Activated T-cell treated with anti-CD3 and anti-CD28 coated beads for 48 hours (primary cell): ENCODE results near the gene USP26.
"Not testable (repeated sequence)": the region's sequence is repeated elsewhere in the genome, so short reads cannot be mapped to it uniquely, and the experiment has no call there.

Source experiments
- DNase-seq: peaks from one replicate; pipeline ENCODE4 v3.0.0-alpha.2; 2020; ENCODE audit warnings: low read depth

Gene USP26

DNA sequence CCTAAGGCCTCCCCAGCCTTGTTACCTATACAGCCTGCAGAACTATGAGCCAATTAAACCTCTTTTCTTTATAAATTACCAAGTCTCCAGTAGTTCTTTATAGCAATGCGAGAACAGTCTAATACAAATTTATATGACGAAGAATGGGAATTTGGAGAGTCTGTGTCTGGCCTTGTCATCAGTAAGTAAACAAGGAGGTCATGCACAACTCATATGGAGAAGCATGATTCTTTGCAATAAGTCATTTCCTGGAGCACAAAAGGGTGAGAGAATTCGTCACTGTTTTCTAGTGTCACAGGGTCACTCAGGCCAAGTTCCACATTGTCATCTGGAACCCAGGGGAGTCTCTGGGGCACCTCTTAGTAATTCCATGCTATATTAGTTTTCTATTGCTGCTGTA is 89.5 kb downstream of the USP26 start:
- no peak for DNase-seq

DNA sequence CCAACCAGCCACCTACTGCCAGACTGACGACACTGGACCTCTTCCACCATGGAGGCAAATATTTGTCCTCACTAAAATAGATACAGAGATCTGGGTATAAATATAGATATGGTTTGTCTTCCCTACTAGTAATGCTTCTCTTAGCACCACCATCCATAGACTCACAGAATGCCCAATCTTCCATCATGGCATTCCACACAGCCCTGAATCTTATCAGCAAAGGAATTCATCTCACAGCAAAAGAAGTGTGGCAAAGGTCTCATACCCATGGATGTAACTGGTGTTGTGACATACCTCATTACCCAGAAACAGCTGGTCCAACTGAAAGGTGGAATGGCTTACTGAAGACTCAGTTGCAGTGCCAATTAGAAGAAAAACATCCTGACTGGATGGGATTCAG is 91.3 kb downstream of the USP26 start:
- no peak for DNase-seq

DNA sequence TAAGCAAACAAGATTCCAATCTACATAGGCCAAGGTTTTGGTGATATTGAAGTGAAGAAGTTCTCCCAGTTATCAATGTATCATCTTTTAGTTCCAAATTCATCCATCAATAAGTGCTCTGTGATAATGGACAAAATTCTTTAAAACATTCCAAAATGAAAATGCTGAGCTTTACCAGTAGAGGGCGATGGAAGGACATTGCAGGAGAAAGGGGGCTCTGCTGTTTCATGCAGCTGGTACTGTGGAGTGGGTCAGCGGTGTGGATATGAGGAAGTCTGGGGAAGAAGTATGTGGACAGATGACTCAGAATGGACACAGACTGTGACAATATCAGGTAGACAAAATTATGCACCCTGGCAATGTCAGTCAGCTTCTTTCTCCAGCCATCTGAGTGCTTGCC is 91.9 kb downstream of the USP26 start:
- no peak for DNase-seq

- DNase-seq = no peak
These were observed 97.7 kb downstream of the USP26 start for GRCh38 chrX:132999209-132999608.

- DNase-seq = no peak
These were observed 106.1 kb downstream of the USP26 start for GRCh38 chrX:132990835-132991234.

- DNase-seq = no peak
These were observed 110.4 kb downstream of the USP26 start for GRCh38 chrX:132986556-132986955.

DNA sequence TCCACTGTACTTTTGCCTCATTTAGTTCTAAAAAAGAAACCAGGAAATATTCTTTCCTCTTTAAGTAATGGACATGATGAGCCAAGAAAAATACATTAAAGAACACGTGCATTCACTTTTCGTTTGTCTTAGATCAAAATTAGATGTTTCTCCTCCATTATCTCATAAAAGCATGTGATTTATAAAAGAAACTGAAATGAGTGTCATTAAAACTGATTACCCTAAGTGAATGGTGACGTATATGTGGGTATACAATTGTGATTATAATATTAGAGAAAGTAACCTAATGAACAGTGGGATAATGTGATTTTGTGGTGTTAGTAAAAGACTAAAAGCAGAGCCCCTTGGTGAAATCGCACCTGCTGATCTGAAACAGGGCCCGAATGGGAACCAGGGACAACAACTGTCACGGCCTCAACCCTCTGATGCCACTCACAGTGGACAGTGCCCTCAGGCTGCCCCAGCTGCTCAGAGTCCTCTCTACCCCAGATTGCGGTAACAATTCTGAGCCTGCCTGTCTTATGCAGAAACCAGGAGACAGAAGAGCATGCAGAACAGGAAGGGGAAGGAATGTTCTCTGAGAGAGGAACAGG is 112.8 kb downstream of the USP26 start:
- DNase-seq = no peak

GRCh38 chrX:132983496-132983895 is 113.4 kb downstream of the USP26 start:
- no peak for DNase-seq

DNA sequence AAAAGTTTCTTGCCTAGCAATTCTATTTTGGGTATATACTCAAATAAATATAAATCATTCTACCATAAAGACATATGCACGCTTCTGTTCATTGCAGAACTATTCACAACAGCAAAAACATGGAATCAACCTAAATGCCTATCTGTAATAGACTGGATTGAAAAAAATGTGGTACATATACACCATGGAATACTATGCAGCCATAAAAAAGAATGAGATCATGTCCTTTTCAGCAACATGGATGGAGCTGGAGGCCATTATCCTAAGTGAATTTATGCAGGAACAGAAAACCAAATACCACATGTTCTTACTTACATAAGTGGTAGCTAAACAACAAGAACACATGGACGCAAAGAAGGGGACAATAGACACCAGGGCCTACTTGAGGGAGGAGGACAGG is 116.9 kb downstream of the USP26 start:
- not testable (repeated sequence) for DNase-seq
